Neuron (in vitro differentiated cells): ENCODE measurements around the gene VAV2.

Experiments
- H2AFZ ChIP-seq: one replicate; pipeline ENCODE4 v1.6.1; 2013; ENCODE audit warnings: low read depth, mild to moderate bottlenecking, inconsistent platforms, low read length, moderate library complexity
- H3K27me3 ChIP-seq: one replicate; pipeline ENCODE4 v1.6.1; 2013; ENCODE audit warnings: low read length; ENCODE audit not compliant: insufficient read depth
- H3K36me3 ChIP-seq: one replicate; pipeline ENCODE4 v1.6.1; 2013; ENCODE audit warnings: low read length; ENCODE audit not compliant: insufficient read depth
- H3K4me1 ChIP-seq: one replicate; pipeline ENCODE4 v1.6.1; 2013; ENCODE audit warnings: low read length; ENCODE audit not compliant: insufficient read depth
- H3K4me3 ChIP-seq: 2 replicates; pipeline ENCODE4 v1.5.1; 2013; ENCODE audit warnings: mild to moderate bottlenecking, low read length, moderate library complexity
- H3K9me3 ChIP-seq: one replicate; pipeline ENCODE4 v1.6.1; 2013; ENCODE audit warnings: low read length

The VAV2 gene

DNA sequence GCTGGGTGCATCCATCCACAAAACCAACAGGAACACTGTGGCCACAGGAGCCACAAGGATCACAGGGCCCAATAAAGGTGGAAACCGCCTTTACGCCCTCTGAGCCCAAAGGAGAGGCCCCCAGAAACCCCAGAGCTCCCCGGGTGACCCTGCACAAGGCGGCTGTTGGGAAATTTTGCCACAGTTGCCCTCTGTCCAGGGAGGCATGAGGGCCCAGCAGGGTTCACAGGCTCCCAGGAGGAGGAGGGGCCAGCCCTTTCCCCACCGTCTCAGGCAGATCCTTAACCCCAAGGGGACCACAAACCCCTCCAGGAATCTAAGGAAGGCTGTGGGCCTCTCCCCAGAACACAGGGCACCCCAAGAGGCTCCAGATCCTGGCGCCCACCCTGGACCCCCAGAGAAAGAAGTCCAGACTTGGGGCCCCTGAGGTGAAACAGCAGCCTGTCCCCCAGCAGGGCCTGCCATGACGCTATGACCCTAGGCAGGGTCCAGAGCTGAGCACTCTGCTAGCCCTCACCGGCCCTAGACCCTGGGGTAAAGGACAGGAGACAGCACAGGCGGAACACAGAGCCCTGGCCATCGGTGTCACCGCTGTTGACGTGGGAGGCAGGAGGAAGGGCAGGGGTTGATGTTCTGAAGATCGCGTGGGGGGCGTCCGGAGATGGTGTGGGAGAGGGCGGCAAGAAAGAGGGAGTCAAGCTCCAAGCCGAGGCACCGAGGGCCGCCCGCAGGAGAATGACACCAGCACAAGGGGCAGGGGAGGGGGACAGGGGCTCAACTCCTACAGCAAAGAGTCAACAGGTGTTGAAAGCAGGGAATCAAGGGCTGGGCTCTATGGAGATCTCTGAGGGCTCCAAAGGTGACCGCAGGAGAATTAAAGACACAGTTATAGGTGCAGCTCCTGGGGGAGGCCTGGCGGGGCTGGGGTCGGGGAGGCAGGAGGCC, 97.5 kb downstream of the VAV2 start:
- H3K27me3 ChIP-seq = no peaks in the 10 kb centered on the region
- H3K36me3 ChIP-seq = peaks cover 9% of the 10 kb centered on the region
- no peak overlapping the region for H3K4me3 ChIP-seq
- H3K4me1 ChIP-seq = peaks cover 13% of the 10 kb centered on the region
- no peak overlapping the region for H2AFZ ChIP-seq
- H3K9me3 ChIP-seq = peaks cover 5% of the 10 kb centered on the region

DNA sequence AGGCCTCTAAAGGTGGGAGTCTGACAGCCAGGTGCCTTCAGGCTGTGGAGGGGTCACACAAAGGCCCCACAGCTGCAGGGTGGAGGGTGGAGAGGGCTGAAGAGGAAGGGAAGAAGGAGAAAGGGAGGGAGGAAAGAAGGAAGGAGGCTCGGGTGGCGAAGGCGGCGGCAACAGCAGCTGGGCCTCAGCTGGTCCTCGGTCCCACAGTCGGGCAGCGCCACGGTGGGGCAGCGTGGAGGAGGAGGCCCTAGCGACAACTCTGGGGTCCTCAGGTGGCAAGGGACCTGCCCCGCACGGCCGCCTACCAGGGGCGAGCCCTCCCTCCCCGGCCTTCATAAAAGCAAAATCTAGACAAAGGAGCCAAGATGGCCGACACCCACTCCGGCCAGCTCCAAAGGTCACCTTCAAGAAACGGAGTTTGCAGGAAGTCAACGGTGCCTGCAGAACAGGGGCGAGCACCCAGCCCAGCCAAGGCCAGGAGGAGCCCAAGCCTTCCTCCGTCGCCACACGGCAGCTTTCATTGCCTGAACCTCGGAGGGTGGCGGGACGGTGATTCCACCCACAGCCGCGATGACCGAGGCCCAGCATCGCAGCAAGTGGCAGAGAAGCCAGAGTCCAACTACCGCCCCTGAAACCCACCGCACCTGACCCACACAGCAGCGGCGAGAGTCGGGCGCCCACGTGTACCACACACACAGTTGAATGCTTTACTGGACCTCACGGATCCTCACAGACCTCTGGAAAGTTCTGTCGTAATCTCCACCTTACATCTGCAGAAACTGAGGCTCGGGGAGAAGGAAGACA, 98.7 kb downstream of the VAV2 start:
- H3K4me3 ChIP-seq = no peak overlapping the region
- H2AFZ ChIP-seq = no peak overlapping the region
- peaks cover 9% of the 10 kb centered on the region for H3K36me3 ChIP-seq
- H3K9me3 ChIP-seq = peaks cover 5% of the 10 kb centered on the region
- H3K4me1 ChIP-seq = peaks cover 26% of the 10 kb centered on the region
- no peaks in the 10 kb centered on the region for H3K27me3 ChIP-seq

DNA sequence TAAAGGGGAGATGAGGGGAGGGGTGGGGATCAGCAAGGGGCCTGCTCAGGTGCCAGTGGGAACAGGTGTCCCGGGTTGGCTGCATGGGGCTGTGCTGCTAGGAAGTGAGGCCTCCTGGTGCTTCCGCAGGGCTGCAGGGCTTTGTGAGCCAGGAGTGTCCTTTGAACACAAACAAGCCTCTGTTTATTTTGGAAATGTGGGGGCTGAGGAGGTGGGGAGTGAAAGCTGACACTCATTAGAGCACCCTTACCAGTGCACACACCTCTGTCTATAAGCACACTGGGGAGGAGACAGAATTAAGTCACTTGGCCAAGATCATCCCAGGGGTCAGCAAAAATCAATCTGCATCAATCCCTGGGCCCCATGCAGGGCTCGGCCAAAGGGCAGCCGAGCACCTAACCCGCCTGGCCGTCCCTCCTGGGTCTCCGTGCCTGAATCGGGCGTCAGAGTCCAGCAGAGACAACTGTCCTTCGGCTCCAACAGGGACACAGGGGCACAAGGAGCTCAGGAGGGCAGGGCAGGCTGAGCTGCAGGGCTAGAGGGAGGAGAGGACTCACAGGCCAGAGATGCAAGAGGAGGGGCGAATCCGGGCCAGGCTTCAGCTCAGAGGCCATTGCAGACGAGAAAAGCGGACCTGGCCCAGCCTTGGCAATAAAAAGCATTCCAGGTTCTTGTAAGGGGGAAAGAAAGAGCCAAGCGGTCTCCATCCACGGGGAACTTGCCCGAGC, 99.8 kb downstream of the VAV2 start:
- peaks cover 9% of the 10 kb centered on the region for H3K36me3 ChIP-seq
- no peak overlapping the region for H2AFZ ChIP-seq
- H3K4me3 ChIP-seq = no peak overlapping the region
- peaks cover 5% of the 10 kb centered on the region for H3K9me3 ChIP-seq
- no peaks in the 10 kb centered on the region for H3K27me3 ChIP-seq
- H3K4me1 ChIP-seq = peaks cover 36% of the 10 kb centered on the region

DNA sequence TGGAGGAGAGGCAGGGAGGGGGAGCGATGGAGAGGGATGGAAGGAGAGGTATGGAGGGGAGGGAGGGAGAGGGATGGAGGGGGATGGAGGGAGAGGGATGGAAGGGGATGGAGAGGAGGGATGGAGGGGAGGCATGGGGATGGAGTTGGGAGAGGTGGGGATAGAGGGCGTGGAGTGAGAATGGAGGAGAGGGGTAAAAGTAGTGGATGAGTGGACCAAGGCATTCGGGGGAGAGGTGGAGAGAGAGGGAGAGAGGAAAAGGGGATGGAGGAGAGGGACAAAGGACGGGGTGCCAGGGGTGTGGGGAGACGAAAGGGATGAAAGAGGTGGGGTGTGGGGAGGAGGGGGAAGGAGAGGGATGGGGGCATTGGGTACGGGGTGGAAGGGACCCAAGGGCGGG, 100.4 kb downstream of the VAV2 start:
- no peak overlapping the region for H3K4me3 ChIP-seq
- peaks cover 42% of the 10 kb centered on the region for H3K4me1 ChIP-seq
- no peaks in the 10 kb centered on the region for H3K27me3 ChIP-seq
- H2AFZ ChIP-seq = no peak overlapping the region
- H3K36me3 ChIP-seq = peaks cover 9% of the 10 kb centered on the region
- peaks cover 5% of the 10 kb centered on the region for H3K9me3 ChIP-seq

DNA sequence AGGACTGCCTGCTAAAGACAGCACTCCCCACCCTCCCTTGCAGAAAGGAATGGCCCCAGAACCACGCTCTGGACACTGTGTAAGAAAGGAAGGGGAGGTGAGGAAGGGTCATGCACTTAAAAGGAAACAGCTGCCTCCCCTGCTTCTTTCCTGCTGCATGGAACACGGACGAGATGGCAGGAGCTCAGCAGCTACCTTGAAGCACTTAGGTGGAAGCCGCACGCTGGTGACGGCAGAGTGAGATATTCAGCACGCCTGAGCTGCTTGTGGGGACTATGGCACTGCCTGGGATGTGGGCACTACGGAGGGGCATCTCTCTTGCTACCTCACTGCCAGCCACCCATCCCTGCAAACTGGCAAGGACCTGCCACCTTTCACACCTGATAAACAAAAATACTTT, 101.5 kb downstream of the VAV2 start:
- peaks cover 9% of the 10 kb centered on the region for H3K36me3 ChIP-seq
- H3K4me1 ChIP-seq = peaks cover 52% of the 10 kb centered on the region
- H3K4me3 ChIP-seq = no peak overlapping the region
- no peaks in the 10 kb centered on the region for H3K27me3 ChIP-seq
- H2AFZ ChIP-seq = no peak overlapping the region
- peaks cover 3% of the 10 kb centered on the region for H3K9me3 ChIP-seq

DNA sequence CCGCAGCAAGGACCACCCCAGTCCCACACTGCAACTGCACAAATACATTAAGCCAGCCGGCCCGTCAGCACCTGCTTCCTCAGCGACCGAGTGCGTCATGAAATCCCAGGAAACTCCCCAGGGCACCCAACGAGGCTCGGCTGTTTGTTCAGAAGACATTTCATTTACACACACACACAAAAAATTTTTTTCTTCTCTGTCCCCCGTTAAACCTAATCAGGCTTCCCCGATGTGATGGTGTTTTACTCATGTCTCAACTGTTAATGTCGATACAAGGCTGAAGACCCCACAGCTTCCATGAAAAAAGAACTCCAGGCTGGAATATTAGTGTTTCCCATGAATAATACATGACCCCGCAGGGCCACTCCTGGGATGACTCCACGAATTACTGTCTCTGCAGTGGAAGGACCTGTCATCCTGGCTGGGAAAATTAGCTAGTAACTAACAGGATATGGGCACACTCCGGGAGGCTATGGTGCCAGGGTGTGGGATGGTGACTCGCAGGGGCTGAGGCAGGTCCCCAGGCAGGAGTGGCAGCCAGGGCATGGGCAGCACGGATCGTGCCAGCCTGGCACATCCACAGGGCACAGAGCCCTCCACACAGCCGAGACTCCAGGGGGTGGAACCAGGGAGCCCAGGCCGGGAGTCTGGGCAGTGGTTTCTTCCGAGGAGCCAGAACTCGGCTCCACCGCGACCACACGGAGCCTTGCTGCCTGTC, 102.4 kb downstream of the VAV2 start:
- H3K4me1 ChIP-seq = peaks cover 52% of the 10 kb centered on the region

DNA sequence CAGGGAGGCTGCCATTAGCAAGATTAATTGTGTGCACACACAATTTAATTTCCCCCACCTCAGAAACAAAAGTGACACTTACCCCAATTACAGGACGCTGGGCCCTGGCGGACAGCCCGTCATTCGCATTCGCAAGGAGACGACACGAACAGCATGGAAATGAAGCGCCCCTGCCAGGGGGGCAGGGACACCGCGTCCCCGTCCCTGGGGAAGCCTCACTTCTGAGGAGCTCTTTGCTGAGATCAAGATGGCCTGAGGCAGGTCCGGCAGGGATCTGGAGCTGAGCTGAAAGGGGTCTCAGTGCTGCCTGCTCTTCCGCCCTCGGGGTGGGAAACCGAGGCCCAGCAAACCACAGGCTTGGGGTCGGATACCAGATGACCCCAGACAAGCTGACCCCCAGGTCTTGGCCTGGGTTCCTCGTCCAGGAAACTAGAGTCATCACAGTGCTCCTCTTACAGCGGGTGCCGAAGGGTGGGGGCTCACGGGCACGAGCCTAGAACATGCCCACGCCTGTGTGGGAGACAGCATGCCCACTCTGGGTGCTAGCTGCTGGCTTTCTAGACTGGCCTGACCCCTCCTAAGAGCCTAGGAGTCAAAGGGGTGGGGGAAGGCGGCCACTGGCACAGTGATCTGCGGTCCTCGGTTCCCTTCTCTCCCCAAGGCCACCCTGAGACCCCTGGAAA, 103.2 kb downstream of the VAV2 start:
- Histone ChIP-seq H3K4me3 (no peak overlapping the region), H3K27me3 (no peaks in the 10 kb centered on the region), H2AFZ (no peak overlapping the region), H3K36me3 (peaks cover 7% of the 10 kb centered on the region), H3K9me3 (no peaks in the 10 kb centered on the region), H3K4me1 (peaks cover 52% of the 10 kb centered on the region)

More for the DNA sequence above, 102.4 kb downstream of the VAV2 start:
- no peak overlapping the region for H2AFZ ChIP-seq
- no peaks in the 10 kb centered on the region for H3K27me3 ChIP-seq
- H3K9me3 ChIP-seq = peaks cover under 1% of the 10 kb centered on the region
- no peak overlapping the region for H3K4me3 ChIP-seq
- H3K36me3 ChIP-seq = peaks cover 9% of the 10 kb centered on the region

DNA sequence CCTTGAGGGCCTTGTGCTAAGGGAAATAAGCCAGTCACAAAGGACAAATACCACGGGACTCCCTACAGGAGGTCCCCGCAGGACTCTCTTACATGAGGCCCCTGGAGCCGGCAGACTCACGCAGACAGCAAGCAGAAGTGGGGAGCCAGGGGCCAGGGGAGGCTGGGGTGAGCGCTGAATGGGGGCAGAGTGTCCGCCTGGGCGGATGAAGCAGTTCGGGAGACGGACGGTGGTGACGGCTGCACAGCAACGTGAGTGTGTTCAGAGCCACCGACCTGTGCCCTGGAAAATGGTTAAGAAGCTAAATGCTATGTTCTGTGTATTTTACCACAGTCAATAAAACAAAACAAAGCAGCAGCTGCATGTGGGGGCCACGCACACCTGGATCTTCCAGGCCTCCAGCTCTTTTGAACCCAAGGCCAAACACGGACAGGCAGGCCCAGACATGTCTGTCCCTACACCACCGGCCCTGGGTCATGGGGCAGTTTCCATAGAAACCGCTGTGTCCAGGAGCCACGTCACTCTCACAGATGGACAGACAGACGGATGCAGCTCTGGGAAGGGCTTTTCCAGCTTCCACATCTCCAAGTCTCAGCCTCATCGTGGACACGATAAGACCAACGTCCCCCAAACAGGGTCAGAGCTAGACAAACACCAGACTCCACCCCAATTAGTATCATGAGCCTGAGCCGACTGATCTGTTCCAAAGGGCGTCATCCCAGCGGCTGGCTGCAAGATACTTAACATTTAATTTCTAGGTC, 103.9 kb downstream of the VAV2 start:
- Histone ChIP-seq H3K36me3 (peaks cover 4% of the 10 kb centered on the region), H2AFZ (no peak overlapping the region), H3K9me3 (no peaks in the 10 kb centered on the region), H3K27me3 (no peaks in the 10 kb centered on the region), H3K4me3 (no peak overlapping the region), H3K4me1 (peaks cover 54% of the 10 kb centered on the region)

DNA sequence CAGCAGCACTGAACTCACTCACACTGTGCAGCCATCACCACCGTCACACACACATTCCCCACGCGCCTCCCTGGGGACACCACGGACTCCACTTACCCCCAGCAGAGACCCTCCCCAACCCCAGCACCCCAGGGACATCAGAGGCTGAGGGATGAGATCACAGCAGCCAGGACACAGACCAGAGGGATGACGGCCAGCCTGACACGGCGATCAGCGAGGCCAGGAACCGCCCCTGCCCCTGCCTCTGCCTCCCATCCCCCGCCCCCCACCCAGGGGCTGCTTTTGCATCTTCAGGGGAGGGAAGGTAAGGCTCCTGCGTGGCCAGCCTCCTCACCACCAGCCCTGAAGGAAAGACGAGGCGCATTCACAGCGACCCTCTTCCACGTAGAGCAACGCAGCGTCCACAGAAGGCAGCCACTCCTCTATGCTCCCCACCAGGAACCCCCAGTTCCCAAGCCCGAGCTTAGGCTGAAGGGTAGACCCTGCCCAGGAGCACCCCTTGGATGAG, 104.5 kb downstream of the VAV2 start:
- Histone ChIP-seq H3K4me3 (no peak overlapping the region), H2AFZ (no peak overlapping the region), H3K36me3 (no peaks in the 10 kb centered on the region), H3K9me3 (no peaks in the 10 kb centered on the region), H3K27me3 (no peaks in the 10 kb centered on the region), H3K4me1 (peaks cover 56% of the 10 kb centered on the region)

DNA sequence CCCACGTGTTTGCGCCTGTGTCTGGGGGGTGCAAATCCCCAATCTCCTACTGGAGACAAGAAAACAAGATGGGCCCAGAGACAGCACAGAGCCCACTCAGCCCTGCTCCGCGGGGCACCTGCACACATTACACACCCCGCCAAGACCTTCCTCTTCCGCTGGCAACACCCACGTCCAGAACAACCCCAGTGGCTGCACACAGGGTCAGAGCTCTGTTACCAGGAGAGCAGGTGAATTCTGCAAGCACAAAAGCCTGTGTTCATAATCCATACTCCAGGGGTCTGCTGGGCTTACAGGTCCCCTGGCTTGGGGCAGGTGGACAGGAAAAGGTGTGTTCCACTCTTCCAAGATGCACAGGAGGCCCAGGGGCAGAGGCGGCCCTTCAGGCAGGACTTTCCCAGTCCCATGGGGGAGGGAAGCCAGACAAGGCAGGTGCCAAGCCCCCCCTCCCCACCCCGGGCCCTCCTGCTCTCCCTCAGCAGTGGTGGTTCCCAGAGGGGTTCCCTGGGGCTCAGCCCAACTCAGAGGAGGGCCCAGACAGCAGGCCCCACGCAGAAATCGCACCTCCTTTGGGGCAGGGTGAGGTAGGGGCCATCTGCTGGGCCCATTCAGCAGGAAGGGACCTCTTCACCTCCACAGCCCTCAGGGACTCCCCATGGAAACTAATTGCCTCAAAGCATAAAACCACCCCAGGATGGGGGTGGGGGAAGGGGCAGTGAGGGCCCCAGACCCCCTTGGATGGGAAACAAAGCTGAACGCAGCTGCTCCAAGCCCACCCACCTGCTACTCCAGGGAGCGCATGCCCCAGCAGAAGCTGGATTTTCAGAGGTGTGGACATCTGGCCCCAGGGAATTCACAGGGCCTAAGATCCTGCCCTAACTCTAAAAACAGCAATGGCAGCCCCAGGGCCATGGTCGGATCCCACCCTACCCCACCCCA, 105.3 kb downstream of the VAV2 start:
- Histone ChIP-seq H3K9me3 (no peaks in the 10 kb centered on the region), H3K4me1 (peaks cover 62% of the 10 kb centered on the region), H3K4me3 (no peak overlapping the region), H3K27me3 (no peaks in the 10 kb centered on the region), H3K36me3 (no peaks in the 10 kb centered on the region), H2AFZ (no peak overlapping the region)
